ENCODE measurements around the gene ATP13A4. TPM values are rescaled to one million over a fixed set of nuclear protein-coding genes. Genes with fewer than 3 reads are reported as not detected.
A peak's percentile ranks its signal among the peaks of the same experiment; 100 is the strongest.

The ATP13A4 gene
- total and polyA plus RNA-seq, 2 donors from 2014 or later = 0.49 to 3.7 TPM

DNA sequence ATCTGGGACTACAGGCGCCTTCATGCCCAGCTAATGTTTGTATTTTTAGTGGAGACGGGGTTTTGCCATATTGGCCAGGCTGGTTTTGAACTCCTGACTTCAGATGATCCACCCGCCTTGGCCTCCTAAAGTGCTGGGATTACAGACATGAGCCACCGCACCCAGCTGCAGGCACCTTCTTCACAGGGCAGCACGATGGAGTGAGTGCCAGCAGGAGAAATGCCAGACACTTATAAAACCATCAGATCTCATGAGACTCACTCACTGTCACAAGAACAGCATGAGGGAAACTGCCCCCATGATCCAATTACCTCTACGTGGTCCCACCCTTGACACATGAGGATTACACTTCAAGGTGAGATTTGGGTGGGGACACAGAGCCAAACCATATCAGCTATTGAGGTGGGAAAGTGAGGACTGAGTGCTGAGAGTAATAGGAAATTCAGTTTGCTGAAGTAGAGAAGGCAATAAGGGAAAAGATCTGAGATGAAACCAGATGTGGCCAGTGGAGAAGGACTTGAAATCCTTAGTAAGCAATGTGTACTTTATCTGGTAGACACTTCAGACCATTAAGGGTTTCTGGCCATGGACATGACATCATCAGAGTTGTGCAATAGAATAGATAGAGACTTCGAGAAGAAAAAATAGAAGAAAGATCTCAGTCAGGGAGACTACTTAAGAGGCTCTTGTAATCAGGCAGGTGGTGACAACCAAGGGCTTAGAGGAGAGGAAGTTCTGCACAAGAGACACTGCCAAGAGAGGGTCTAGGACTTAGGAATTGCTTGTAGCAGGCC is 158.0 kb downstream of the ATP13A4 start:
- H3K27me3 ChIP-seq (ENCODE audit: control insufficient read depth, insufficient read depth, low read length) = no peaks in the 10 kb centered on the region
- intact Hi-C loops (cut with DNase I) = no loop called here
- TF ChIP-seq CTCF (IDR thresholded peaks at IDR 0.05; ENCODE audit: borderline replicate concordance, extremely low read depth, insufficient read depth) = no peak
- no peaks in the 10 kb centered on the region for H3K9me3 ChIP-seq (ENCODE audit: control insufficient read depth in 2 of 3, insufficient read depth in 1 of 3, low read length in 3 of 3)
- H3K4me1 ChIP-seq (ENCODE audit: control insufficient read depth in 2 of 3, insufficient read depth in 2 of 3, low read depth in 1 of 3, low read length in 3 of 3) = peaks cover 0 to 2% (median 0%) of the 10 kb centered on the region in 3 donors
- H3K27ac ChIP-seq (ENCODE audit: low read depth in 2 of 2, low read length in 2 of 2) = no peak overlapping the region
- no peaks in the 10 kb centered on the region for H3K36me3 ChIP-seq (ENCODE audit: control insufficient read depth in 2 of 3, insufficient read depth in 3 of 3, low read length in 3 of 3)
- no peak for DNase-seq
- no peak for FAIRE-seq
- no peak overlapping the region for H3K4me3 ChIP-seq (ENCODE audit: low read length in 3 of 3)
- H3K9ac ChIP-seq (ENCODE audit: low read length in 3 of 3) = no peak overlapping the region

- intact Hi-C loops (cut with DNase I) = no loop called here
- H3K27ac ChIP-seq (ENCODE audit: low read depth in 2 of 2, low read length in 2 of 2) = no peak overlapping the region
- no peak overlapping the region for H3K9ac ChIP-seq (ENCODE audit: low read length in 3 of 3)
- no peaks in the 10 kb centered on the region for H3K9me3 ChIP-seq (ENCODE audit: control insufficient read depth in 2 of 3, insufficient read depth in 1 of 3, low read length in 3 of 3)
- H3K4me1 ChIP-seq (ENCODE audit: control insufficient read depth in 2 of 3, insufficient read depth in 2 of 3, low read depth in 1 of 3, low read length in 3 of 3) = peaks cover 0 to 2% (median 0%) of the 10 kb centered on the region in 3 donors
- DNase-seq (peak in 3 of 5 donors; percentile 37 to 83 (median 82)), FAIRE-seq (no peak)
- no peak for TF ChIP-seq CTCF (IDR thresholded peaks at IDR 0.05; ENCODE audit: borderline replicate concordance, extremely low read depth, insufficient read depth)
- no peaks in the 10 kb centered on the region for H3K36me3 ChIP-seq (ENCODE audit: control insufficient read depth in 2 of 3, insufficient read depth in 3 of 3, low read length in 3 of 3)
- no peak overlapping the region for H3K4me3 ChIP-seq (ENCODE audit: low read length in 3 of 3)
- H3K27me3 ChIP-seq (ENCODE audit: control insufficient read depth, insufficient read depth, low read length) = no peaks in the 10 kb centered on the region
Measured at GRCh38 chr3:193391902-193392301, 162.8 kb downstream of the ATP13A4 start.

GRCh38 chr3:193389335-193389734 is 165.4 kb downstream of the ATP13A4 start:
- Histone ChIP-seq H3K27ac (ENCODE audit: low read depth in 2 of 2, low read length in 2 of 2) (no peak overlapping the region), H3K27me3 (ENCODE audit: control insufficient read depth, insufficient read depth, low read length) (no peaks in the 10 kb centered on the region), H3K36me3 (ENCODE audit: control insufficient read depth in 2 of 3, insufficient read depth in 3 of 3, low read length in 3 of 3) (no peaks in the 10 kb centered on the region), H3K9me3 (ENCODE audit: control insufficient read depth in 2 of 3, insufficient read depth in 1 of 3, low read length in 3 of 3) (no peaks in the 10 kb centered on the region), H3K4me1 (ENCODE audit: control insufficient read depth in 2 of 3, insufficient read depth in 2 of 3, low read depth in 1 of 3, low read length in 3 of 3) (peaks cover 0 to 2% (median 0%) of the 10 kb centered on the region in 3 donors), H3K4me3 (ENCODE audit: low read length in 3 of 3) (no peak overlapping the region), H3K9ac (ENCODE audit: low read length in 3 of 3) (no peak overlapping the region)
- TF ChIP-seq CTCF (IDR thresholded peaks at IDR 0.05; ENCODE audit: borderline replicate concordance, extremely low read depth, insufficient read depth) = no peak
- intact Hi-C loops (cut with DNase I) = no loop called here
- no peak for FAIRE-seq
- no peak for DNase-seq

Data from kidney (tissue), 14 donors.